ENCODE data around the gene SLC16A2.

DNA sequence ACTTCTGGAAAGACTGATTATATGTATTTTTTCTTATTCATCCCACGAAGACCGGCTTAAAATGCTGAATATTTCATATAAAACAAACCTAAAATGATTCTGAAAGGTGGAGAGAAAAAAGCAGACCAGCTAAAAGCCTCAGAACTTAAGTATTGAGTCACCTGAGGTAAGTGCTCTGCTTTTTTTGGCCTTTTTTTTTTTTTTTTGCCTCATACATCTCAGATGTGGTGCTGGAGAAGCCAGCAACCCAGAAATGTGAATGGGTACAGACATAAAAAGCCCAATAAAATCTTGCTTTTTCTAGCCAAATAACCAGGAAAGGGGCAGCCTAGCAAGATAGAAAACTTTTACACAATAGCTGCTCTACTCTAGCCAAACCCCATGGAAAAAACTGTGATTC lies 136.1 kb downstream of the SLC16A2 start:
- TF ChIP-seq, protein P1, sequence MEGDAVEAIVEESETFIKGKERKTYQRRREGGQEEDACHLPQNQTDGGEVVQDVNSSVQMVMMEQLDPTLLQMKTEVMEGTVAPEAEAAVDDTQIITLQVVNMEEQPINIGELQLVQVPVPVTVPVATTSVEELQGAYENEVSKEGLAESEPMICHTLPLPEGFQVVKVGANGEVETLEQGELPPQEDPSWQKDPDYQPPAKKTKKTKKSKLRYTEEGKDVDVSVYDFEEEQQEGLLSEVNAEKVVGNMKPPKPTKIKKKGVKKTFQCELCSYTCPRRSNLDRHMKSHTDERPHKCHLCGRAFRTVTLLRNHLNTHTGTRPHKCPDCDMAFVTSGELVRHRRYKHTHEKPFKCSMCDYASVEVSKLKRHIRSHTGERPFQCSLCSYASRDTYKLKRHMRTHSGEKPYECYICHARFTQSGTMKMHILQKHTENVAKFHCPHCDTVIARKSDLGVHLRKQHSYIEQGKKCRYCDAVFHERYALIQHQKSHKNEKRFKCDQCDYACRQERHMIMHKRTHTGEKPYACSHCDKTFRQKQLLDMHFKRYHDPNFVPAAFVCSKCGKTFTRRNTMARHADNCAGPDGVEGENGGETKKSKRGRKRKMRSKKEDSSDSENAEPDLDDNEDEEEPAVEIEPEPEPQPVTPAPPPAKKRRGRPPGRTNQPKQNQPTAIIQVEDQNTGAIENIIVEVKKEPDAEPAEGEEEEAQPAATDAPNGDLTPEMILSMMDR (IDR thresholded peaks at IDR 0.05), result no peak
- TF ChIP-seq POLR2A (IDR thresholded peaks at IDR 0.05), result no peak
